K562 (cell line): ENCODE results near the gene TSPAN1. TPM values are rescaled to one million over a fixed set of nuclear protein-coding genes. Genes with fewer than 3 reads are reported as not detected.

Experiments
- ATAC-seq: fragments of 200-7000 bp; cut with Tn5 transposase; 3 replicates; pipeline ENCODE4 v1.9.1; 2020; ENCODE audit warnings: moderate library complexity
- BruUV-seq: library from RNA; stranded (reverse); fragments of 400-500 nt; replicated peaks from 2 replicates; lab custom pipeline; 2021; lab: Mats Ljungman, UMichigan
- CTCF ChIA-PET: fragments of 300-600 bp; formaldehyde crosslinking; extraction: SDS; loops from one replicate; lab custom pipeline; 2021; ENCODE audit warnings: low intra/inter-chr PET ratio; lab: Yijun Ruan, JAX
- POLR2A ChIA-PET: fragments of 300-600, 350-650 bp; sonication (Branson Sonifier 250); formaldehyde crosslinking; extraction: SDS; loops from one replicate; lab custom pipeline; 2021; ENCODE audit warnings: antibody characterized with exemption, inconsistent platforms; lab: Yijun Ruan, JAX
- DNase-seq, 4 experiments: peaks; one replicate each; pipeline versions ENCODE4 v3.0.0 to v3.0.0-alpha.2; 2011 to 2018; ENCODE audit warnings: low spot score in 3 of 4, mixed read lengths in 3 of 4; ENCODE audit errors: extremely low read depth in 1 of 4
- FAIRE-seq: peaks from 2 replicates; lab custom pipeline; 2011; peaks lifted over from hg19 to GRCh38; lab: Jason Lieb, UNC
- H2AFZ ChIP-seq: 2 replicates; pipeline ENCODE4 v1.6.0; 2011; ENCODE audit warnings: low read depth, low read length, control low read depth, inconsistent platforms
- H3K27ac ChIP-seq: fragments of 200-600 bp; 3 replicates; pipeline ENCODE4 v1.8.0; 2011; ENCODE audit warnings: low read depth, mild to moderate bottlenecking, control low read depth, inconsistent platforms, low read length, moderate library complexity, mixed read lengths; ENCODE audit errors: extremely low read depth
- H3K27me3 ChIP-seq, 2 experiments: fragments of 300-600 bp in 1 of 2; 2 replicates in 1 of 2; 3 replicates in 1 of 2; pipeline versions ENCODE4 v1.6.0 to v1.8.0; 2011; ENCODE audit warnings: inconsistent platforms in 2 of 2, low read length in 2 of 2, mild to moderate bottlenecking in 1 of 2, mixed read lengths in 1 of 2, moderate library complexity in 1 of 2; ENCODE audit not compliant: control insufficient read depth in 2 of 2, insufficient read depth in 2 of 2
- H3K36me3 ChIP-seq: fragments of 300-600 bp; 3 replicates; pipeline ENCODE4 v1.8.0; 2011; ENCODE audit warnings: mild to moderate bottlenecking, low read length, inconsistent platforms; ENCODE audit not compliant: control insufficient read depth, insufficient read depth
- H3K4me1 ChIP-seq, 2 experiments: fragments of 200-600 bp in 1 of 2; replicated peaks in 1 of 2; 2 replicates in 1 of 2; 3 replicates in 1 of 2; pipeline versions ENCODE4 v1.5.1 to v1.8.0; 2011; ENCODE audit warnings: inconsistent platforms in 2 of 2, low read length in 2 of 2, mild to moderate bottlenecking in 1 of 2, mixed read lengths in 1 of 2, moderate library complexity in 1 of 2; ENCODE audit not compliant: control insufficient read depth in 2 of 2, insufficient read depth in 2 of 2
- H3K4me2 ChIP-seq: 2 replicates; pipeline ENCODE4 v1.6.1; 2011; ENCODE audit warnings: low read length, control low read depth, inconsistent platforms, mixed read lengths; ENCODE audit not compliant: insufficient read depth
- H3K4me3 ChIP-seq: fragments of 200-600 bp; sonication (generic), shearing (Covaris generic); 2 replicates; pipeline ENCODE4 v1.5.1; 2016; ENCODE audit warnings: control low read depth, inconsistent platforms
- H3K79me2 ChIP-seq: fragments of 200-600 bp; 3 replicates; pipeline ENCODE4 v1.8.0; 2011; ENCODE audit warnings: low read length, inconsistent platforms; ENCODE audit not compliant: control insufficient read depth, insufficient read depth
- H3K9ac ChIP-seq, 2 experiments: 2 replicates each; pipeline versions ENCODE4 v1.6.0 to v1.6.1; 2011; ENCODE audit warnings: low read depth in 2 of 2, low read length in 2 of 2, control low read depth in 1 of 2, inconsistent platforms in 1 of 2, mild to moderate bottlenecking in 1 of 2, mixed read lengths in 1 of 2; ENCODE audit not compliant: insufficient read depth in 1 of 2
- H3K9me1 ChIP-seq: one replicate; pipeline ENCODE4 v1.6.0; 2011; ENCODE audit warnings: inconsistent platforms, mild to moderate bottlenecking, low read length, moderate library complexity; ENCODE audit not compliant: control insufficient read depth, insufficient read depth
- H3K9me3 ChIP-seq: replicated peaks from 2 replicates; pipeline ENCODE4 v1.5.1; 2011; ENCODE audit warnings: low read depth, low read length, inconsistent platforms; ENCODE audit not compliant: control insufficient read depth, insufficient read depth
- H4K20me1 ChIP-seq: replicated peaks from 2 replicates; pipeline ENCODE4 v1.6.1; 2011; ENCODE audit warnings: low read length, inconsistent platforms, mixed read lengths; ENCODE audit not compliant: control insufficient read depth, insufficient read depth
- ATF2 ChIP-seq: sonication (generic); formaldehyde crosslinking; IDR thresholded peaks from 2 replicates; pipeline ENCODE4 v1.8.1; 2022; ENCODE audit warnings: missing genetic modification reagents
- ETV6 ChIP-seq, 3 experiments: fragments of 150-350 bp in 1 of 3; sonication (generic) in 1 of 3; formaldehyde crosslinking in 1 of 3; IDR thresholded peaks; 2 replicates each; pipeline versions ENCODE4 v1.6.1 to v1.8.0; 2014 to 2022; ENCODE audit warnings: borderline replicate concordance in 2 of 3, low read depth in 2 of 3, antibody characterized with exemption in 1 of 3, low read length in 1 of 3, mild to moderate bottlenecking in 1 of 3, missing genetic modification reagents in 1 of 3
- FOXA3 ChIP-seq, 2 experiments: fragments of 450-650 bp in 1 of 2; sonication (generic) in 1 of 2; formaldehyde crosslinking; IDR thresholded peaks in 1 of 2; conservative IDR thresholded peaks in 1 of 2; 2 replicates each; pipeline versions ENCODE4 v1.4.0 to v1.8.0; 2020 to 2022; ENCODE audit warnings: mild to moderate bottlenecking in 2 of 2, missing genetic modification reagents in 1 of 2
- NFIX ChIP-seq: fragments of 250-450 bp; sonication (Bioruptor Pico); IDR thresholded peaks from 2 replicates; pipeline ENCODE4 v1.4.0; 2020; ENCODE audit warnings: low read depth, mild to moderate bottlenecking, moderate library complexity
- OTX1 ChIP-seq: fragments of 450-650 bp; formaldehyde crosslinking; IDR thresholded peaks from 2 replicates; pipeline ENCODE4 v1.4.0; 2022; ENCODE audit warnings: mild to moderate bottlenecking
- POLR2AphosphoS2 ChIP-seq: IDR thresholded peaks from 2 replicates; pipeline ENCODE4 v1.6.1; 2012; ENCODE audit warnings: low read length, improper control_type of control experiment
- PTRF ChIP-seq: fragments of 450-650 bp; IDR thresholded peaks from 2 replicates; pipeline ENCODE4 v1.6.1; 2016; ENCODE audit warnings: mild to moderate bottlenecking, missing genetic modification characterization, missing compliant biosample characterization
- RB1 ChIP-seq: fragments of 450-650 bp; IDR thresholded peaks from 2 replicates; pipeline ENCODE4 v1.6.1; 2017; ENCODE audit warnings: low read depth, mild to moderate bottlenecking
- SFPQ ChIP-seq: fragments of 200-400 bp; formaldehyde crosslinking; IDR thresholded peaks from 2 replicates; pipeline ENCODE4 v1.6.1; 2017; ENCODE audit warnings: mild to moderate bottlenecking, low read depth, low read length, moderate library complexity
- SMARCB1 ChIP-seq: IDR thresholded peaks from 2 replicates; pipeline ENCODE4 v1.6.1; 2011; ENCODE audit warnings: improper control_type of control experiment, low read depth; ENCODE audit not compliant: insufficient read length
- ZFP36 ChIP-seq: fragments of 150-350 bp; IDR thresholded peaks from 2 replicates; pipeline ENCODE4 v1.6.1; 2018; ENCODE audit warnings: low read length, low read depth; ENCODE audit not compliant: partially characterized antibody
- WGBS: fragments of 100-300 bp; shearing (Covaris generic); methylation state at CpG from one replicate; pipeline ENCODE4 v1.1.6; 2016; ENCODE audit warnings: low coverage, mixed read lengths; ENCODE audit not compliant: insufficient coverage; ENCODE audit errors: missing lambda C conversion rate; 5-methylcytosine and 5-hydroxymethylcytosine counted together
- in situ Hi-C: fragments of 300-500 bp; cut with MboI; formaldehyde crosslinking; loops from 4 replicates; pipeline ENCODE4 v1.15.0; 2018; ENCODE audit warnings: inconsistent platforms, mixed read lengths
- intact Hi-C: fragments of 100-400 bp; cut with micrococcal nuclease; formaldehyde crosslinking; loops from 2 replicates; pipeline ENCODE4 v1.14.2; 2022
- polyA plus RNA-seq, 8 experiments: library from polyadenylated mRNA; depleted of rRNA in 4 of 8; stranded (reverse) in 5 of 8; unstranded in 3 of 8; fragments of >200 nt; fragmentation: Nextera tagmentation in 2 of 8; fragmentation: Illumina TruSeq in 1 of 8; extraction: Ambion mirVana in 2 of 8; extraction: Trizol in 1 of 8; gene quantifications; 2 replicates each; pipeline versions ENCODE4 v1.2.1 to v1.2.3, GENCODE V29; 2011 to 2014; ENCODE audit warnings: inconsistent platforms in 1 of 8, missing spikeins in 1 of 8
- total RNA-seq, 7 experiments: library from RNA; depleted of rRNA in 6 of 7; stranded (reverse); fragments of >200 nt in 6 of 7; fragmentation: Illumina TruSeq in 2 of 7; extraction: Trizol in 2 of 7; gene quantifications; 2 replicates each; pipeline versions ENCODE4 v1.2.1 to v1.2.3, GENCODE V29; 2011 to 2021; ENCODE audit warnings: low replicate concordance in 1 of 7

The TSPAN1 gene
- total and polyA plus RNA-seq, 9 of the 15 experiments (the other 6 are each of a cell fraction or from before 2014, with no cell fraction given), result 0.58 TPM; not detected in 8

- TF ChIP-seq PTRF (tag) (no peak), SMARCB1 (no peak), OTX1 (no peak), RB1 (no peak)
- TF ChIP-seq, all 486 proteins: peak for 0
Measured at GRCh38 chr1:46171871-46172270, 3.0 kb upstream of the TSPAN1 start (continued).

GRCh38 chr1:46172321-46172720 is 2.6 kb upstream of the TSPAN1 start:
- CTCF ChIA-PET, result interaction anchor here (0.8 to 3.0 kb wide), 2 partner anchors 132 to 135 kb away, joined by 4 to 24 read pairs; no protein-coding TSS in a partner anchor
- no peak for FAIRE-seq
- no peak overlapping the region for H3K27ac ChIP-seq
- H3K9me3 ChIP-seq, result no peaks in the 10 kb centered on the region
- H3K9ac ChIP-seq, result no peak overlapping the region
- in situ Hi-C loops, result no loop called here
- H4K20me1 ChIP-seq, result no peaks in the 10 kb centered on the region
- BruUV-seq, result no TSS peak
- 50% methylated on average over 4 of the region's 4 CpGs for WGBS
- peaks cover 26 to 38% of the 10 kb centered on the region in 2 experiments for H3K4me1 ChIP-seq
- no peak overlapping the region for H3K4me3 ChIP-seq
- H3K79me2 ChIP-seq, result no peaks in the 10 kb centered on the region
- no peak for DNase-seq
- intact Hi-C loops, result loop anchor here (10.0 kb wide), 1 partner anchor 288 kb away; no protein-coding TSS in a partner anchor
- 0 out of 5 replicates have a peak, but pooled peaks cover 0 to 6% of the 10 kb centered on the region in 2 experiments for H3K27me3 ChIP-seq
- no peaks in the 10 kb centered on the region for H3K36me3 ChIP-seq
- no peak overlapping the region for H3K4me2 ChIP-seq
- POLR2A ChIA-PET, result interaction anchor here (0.8 to 2.2 kb wide), 4 partner anchors 9 to 73 kb away, joined by 3 to 12 read pairs (median 4); no protein-coding TSS in a partner anchor
- TF ChIP-seq SFPQ, result no peak
- no peak for TF ChIP-seq NFIX (CRISPR knock-in tag)
- no peak for TF ChIP-seq ZFP36
- no peak for TF ChIP-seq ETV6 (IDR thresholded peaks at IDR 0.05; ENCODE audit: borderline replicate concordance in 1 of 2, low read depth in 2 of 2, low read length in 1 of 2)
- TF ChIP-seq ETV6 (CRISPR knock-in tag; IDR thresholded peaks at IDR 0.05; ENCODE audit: borderline replicate concordance), result no peak
- TF ChIP-seq FOXA3 (CRISPR knock-in tag; conservative IDR thresholded peaks at IDR 0.05 in 1 of 2, IDR thresholded peaks at IDR 0.05 in 1 of 2), result no peak
- TF ChIP-seq POLR2AphosphoS2, result no peak
- TF ChIP-seq ATF2 (CRISPR knock-in tag), result no peak
- H3K9me1 ChIP-seq, result no peaks in the 10 kb centered on the region
- H2AFZ ChIP-seq, result no peak overlapping the region
- no peak for ATAC-seq
